Measurements from ENCODE around the gene RAD51B.

The RAD51B gene

DNA sequence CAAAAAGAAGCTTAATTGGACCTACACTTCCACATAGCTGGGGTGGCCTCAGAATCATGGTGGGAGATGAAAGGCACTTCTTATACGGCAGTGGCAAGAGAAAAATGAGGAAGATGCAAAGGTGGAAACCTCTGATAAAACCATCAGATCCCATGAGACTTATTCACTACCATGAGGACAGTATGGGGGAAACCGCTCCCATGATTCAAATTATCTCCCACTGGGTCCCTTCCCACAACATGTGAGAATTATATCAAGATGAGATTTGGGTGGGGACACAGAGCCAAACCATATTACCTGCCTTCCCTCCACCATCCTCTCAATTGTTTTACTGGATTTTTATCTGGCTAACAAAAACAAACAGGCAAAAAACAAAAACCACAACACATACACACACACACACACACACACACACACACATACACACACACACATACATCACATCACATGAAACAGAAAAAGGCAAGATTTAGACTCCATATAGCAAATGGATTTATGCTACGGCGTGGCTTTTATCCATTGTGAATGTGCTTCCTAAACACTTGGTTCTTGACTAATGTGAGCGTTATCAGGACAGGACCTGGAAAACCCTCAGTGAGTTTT is 906.6 kb downstream of the RAD51B start:
- no peak for DNase-seq

DNA sequence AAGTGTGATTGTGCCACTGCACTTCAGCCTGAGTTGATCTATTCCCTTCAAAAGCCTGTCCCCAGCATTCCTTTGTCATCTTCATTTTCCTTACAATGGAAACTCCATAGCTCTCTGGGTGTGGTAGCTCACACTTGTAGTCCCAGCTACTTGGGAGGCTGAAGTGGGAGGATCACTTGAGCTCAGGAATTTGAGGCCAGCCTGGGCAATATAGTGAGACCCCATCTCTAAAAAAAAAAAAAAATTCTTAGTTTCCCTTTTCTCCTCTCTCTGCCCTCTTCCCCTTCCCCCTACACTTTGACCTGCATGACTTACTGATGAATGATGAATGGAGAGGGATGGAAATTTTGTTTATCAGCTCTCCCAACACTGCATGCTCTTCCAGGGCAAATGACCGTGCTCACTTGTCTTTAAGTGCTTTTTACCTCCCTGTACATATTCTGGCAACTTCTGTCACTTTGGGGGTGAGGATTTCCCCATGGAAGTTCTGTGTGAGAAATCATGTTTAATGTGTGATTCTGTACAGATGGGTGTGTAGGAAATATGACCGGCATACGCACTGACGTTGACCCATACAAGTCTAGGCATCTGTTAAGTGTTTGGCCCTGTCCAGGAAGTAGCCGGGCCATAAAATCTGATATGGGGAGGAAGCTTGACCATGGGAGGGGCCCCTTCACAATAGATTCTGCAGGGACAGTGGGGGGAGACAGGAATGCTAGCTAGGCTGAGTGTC is 907.9 kb downstream of the RAD51B start:
- no peak for DNase-seq

DNA sequence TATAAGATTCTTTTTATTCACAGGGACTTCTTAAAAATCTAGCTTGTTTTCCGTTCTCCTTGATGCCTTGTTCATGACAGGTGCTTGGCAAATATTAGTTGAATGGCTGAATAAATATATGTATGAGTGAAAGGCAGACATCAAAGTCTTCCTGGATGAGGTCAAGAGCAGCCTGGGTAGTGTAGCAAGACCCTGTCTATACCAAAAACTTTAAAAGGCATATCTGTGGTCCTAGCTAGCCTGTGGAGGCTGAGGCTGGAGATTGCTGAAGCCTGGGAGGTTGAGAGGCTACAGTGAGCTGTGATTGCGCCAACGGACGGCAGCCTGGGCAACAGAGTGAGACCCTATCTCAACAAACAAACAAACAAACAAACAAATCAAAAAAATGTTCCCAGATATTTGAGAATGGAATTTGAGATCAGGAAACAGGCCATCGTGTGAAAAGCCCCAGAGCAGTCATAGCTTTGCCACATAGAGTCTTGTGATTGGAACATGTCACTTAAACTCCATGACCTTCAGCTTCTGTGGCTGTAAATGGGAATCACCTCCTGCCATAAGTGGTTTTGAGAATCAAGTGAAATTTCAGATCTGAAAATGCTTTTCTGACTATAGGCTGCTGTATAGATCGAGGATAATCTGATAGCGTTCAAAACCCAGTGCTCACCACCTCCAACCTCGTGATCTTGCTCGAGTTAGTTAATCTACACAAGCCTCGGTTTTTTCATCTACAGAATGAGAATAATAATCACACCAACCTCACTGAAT is 908.9 kb downstream of the RAD51B start:
- DNase-seq = no peak

DNA sequence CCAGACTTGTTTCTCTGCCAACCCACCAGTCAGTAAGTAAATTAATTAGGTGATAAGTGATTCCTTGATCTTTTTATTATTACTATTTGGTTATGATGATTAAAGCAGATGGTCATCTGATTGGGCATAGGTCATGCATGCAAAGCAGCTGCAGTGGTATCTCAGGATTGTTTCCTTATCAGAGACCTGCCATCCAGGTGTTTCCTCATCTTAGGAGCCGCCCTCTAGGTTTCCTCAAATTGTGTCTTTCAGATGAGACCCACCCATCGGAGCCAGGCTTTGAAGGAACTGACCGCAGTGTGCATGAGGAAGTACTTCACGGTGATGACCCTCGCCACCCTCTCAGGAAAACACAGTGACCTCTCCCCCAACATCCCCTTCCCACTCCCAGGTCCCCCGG is 910.0 kb downstream of the RAD51B start:
- DNase-seq = no peak

DNA sequence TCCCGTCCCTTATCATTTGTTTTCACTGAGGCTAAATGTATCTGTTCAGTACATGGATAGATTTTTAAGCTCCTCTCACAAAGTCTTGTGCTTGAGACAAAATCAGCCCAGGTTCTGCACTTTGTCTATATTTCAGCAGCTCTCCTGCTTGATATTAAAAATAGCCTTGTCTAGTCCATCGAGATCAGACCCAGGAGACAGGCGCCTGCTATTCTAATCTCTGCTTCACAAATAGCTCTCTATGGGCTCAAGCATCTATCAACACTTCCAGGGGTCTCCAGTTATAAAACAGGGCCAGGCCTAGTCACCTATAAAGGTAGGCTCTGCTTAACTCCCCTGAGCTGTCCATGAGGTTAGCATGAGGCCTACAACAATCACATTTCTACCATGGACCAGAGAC is 910.8 kb downstream of the RAD51B start:
- no peak for DNase-seq

DNA sequence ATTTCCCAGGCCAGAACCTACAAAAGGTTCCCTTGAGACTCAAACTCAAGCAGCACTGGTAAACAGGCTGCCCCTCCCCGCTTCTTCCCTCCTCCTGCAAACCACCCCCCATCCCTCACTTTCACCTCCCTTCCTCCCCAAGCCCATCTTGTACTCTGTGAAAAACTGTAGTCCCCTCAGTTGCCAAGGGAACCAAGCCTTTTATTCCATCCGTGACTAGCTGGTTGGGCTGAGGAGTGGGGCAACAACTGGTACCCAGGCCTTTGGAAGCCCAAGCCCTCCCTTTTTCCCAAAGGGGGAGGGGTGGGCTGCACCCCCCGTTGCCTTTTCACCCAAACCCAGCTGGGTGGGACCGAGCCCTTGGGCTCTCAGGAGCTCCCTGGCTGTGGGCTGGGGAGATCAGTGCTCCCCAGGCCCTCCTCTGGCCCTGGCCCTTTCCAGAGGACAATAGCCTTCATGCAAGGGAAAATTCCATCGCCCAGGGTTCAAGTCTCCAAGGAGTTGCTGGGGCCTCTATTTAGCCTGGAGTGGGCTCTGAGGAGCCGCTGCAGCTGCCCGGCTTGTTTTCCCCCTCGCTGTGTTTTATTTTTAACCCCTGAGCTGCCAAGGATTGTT is 911.3 kb downstream of the RAD51B start:
- DNase-seq = peak; percentile 73

DNA sequence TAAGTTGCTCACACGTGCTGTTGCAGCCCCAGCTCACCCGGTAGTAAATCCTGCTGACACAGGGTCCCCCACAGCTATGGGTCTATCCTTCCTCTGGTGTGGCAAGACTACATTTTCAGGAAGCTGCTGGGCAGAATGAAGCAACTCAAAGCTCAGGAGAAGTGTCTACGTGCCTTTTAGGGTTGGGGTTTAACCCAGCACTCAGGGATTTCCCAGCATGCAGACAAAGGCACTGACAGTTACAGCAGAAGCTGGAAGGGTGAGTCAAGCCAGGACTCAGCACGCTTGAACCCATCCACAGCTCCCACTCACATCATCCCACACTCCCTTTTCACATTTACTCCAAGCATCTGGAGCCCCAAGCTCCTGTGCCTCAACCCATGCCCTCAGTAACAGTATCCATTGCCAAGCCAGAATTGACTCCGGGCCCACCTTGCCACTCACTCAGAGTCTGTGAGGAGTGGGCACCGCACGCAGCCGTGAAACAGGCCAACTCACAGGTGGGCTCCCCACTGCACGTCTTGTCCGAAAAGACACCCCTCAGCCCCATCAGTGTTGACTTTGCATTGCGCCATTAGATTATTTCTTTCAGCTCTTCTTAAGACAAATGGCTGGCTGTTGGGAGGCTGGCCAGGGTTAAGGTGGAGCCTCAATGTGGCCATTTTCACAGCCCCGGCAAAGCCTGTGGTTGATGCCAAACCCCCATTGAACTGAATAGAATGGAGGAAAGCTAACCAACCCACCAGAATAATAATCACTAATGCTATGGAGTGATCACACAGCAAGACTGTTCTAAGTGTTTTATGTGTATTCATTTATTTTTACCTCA is 913.7 kb downstream of the RAD51B start:
- peak; percentile 40 for DNase-seq

DNA sequence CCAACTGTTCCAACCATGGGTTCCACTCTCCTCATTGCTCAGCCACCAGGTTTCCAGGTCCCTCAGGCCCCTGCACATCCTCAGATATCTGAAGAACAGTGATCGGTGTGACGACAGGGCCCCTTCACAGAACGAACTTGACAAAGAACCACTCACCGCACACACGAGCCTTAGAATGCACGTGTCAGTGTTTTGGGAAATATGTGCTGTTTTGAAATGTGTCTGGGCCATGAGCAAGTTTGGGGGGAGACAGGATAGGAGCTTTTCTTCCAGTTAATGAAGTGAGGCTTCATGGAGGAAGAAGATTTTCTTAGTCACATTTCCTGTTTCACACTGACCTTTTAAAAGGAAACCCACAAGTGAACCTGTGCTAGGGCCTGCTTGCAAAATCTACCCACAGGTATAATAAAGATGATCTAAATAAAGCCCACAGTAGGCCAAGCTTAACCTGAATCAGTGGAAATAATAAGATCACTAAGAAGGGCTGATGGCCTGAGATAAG is 914.7 kb downstream of the RAD51B start:
- no peak for DNase-seq

DNA sequence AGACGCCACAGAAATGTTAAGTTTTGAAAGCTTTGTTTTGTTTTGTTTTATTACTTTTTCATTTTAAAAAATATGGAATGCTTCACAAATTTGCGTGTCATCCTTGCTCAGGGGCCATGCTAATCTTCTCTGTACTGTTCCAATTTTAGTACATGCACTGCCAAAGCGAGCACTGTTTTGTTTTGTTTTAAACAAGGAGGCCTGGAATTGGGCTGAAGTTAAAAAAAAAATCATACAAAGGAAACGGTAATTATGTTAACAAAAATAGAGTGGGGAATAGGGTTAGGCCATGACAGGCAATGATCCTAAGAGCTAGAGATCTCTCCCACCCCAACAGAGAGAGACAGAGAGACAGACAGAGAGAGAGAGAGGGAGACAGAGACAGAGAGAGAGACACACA is 916.3 kb downstream of the RAD51B start:
- no peak for DNase-seq

DNA sequence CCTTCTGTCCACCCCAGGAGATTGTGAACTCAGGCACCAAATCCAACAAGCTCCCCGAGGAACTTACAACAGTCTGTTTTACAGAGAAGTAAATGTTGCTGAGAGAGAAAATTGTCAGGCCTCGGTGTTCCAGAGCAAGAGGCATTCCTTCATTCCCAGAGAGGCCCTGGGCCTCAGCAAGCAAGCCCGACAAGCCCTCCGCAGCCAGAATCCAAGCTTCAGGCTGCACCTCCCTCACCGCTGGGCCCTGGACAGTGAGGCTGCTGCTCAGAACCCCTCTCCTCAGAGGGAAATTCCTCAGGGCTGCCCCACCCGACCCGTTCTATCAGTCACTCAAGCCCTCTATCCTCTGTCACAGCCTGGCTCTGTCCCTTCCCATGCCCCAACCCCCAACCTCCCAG is 916.9 kb downstream of the RAD51B start:
- no peak for DNase-seq

DNA sequence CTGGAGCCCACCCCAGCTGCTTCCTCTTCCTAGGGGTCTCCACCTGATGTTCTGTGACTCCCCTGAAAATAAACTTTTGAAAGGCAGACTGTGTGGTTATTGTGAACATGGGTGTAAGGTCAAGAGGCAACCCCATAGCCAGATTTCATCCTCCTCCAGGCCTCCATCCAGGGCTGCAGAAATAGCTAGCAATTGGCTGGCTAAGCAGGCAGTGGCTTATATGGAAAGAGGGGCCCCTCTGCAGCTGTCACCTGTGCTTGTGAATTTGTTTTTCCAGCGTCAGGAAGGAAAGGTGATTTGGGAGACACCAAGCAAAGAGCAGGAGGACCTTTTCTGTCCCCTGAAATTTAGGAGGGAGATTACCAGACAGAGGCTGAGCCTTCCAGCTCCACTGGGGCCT is 917.5 kb downstream of the RAD51B start:
- DNase-seq = no peak

DNA sequence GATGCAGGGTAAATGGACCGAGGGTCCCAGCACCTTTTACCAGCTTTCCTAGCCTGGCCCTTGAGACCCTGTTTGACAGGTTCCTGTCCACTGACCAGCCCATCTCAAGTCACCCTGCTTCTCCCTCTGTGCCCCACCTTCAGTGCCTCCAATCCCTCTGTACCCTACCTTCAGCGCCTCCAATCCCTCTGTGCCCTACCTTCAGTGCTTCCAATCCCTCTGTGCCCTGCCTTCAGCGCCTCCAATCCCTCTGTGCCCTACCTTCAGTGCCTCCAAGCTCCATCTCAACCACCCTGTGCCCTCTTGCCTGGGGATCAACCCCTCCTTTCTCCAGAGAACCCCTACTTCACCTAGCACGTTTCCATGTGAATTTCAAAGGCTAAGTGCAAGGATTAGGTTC is 919.0 kb downstream of the RAD51B start:
- DNase-seq = no peak

DNA sequence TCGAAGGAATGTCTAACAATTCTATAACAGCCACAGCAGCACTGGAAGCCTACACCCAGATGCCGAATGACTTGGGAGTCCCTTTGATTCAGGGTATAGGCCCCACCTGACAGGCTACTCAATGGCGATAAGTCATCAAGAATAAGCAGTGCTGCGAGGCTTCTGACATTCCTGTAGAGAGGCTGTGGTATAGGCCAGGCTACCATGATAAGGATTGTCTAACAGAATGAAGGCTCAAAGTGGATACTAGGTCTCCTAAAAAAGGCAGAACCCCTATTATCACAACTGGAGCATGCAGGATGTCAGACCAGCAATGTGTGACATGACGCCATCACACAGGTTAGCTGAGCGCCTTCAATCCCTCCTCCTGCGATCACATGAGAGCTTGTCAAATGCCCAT is 920.1 kb downstream of the RAD51B start:
- DNase-seq = no peak

DNA sequence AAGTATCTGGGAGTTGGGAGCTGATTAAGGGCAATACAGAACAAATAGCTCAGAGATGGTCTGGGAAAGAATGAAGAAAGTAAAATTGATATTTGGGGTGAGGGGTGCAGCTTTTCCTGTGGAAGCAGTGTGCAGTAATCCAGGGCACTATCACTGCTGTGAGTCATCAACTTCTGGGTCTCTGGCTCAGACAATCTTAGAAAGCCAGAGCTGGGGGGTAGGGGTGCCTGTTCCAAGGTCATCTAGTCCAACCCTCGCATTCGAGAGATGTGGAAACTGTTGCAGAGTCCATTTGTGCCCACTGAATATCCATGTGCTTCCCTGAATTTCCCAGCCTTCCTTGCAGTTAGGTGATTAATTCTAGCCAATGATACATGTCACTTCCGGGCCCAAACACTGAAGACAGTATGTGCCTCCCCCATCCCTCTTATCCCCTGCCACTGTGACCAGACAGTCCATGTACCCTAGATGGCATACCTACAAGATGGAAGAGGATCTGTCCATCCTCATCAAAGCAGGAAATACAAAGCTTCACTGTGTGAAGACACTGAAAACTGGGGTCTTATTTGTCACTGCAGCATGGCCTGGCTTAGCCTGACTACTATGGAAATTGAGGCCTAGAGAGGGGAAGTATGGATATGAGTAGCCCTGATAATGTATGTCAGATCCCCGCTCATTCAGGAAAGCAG is 921.4 kb downstream of the RAD51B start:
- DNase-seq = no peak

DNA sequence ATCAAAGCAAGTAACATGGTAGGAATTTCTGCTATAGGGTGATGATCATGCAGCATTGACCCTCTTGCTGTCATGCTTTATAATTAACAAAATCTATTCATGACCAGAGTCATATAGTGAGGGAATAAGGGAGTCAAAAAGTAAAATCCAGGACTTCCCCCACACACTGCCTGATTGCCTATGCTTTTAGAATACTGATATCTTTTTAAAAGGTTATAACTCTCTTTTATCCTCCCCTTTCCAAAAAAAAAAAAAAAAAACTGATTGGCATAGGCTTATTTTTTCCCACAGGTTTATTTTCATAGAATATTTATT is 921.9 kb downstream of the RAD51B start:
- no peak for DNase-seq

DNA sequence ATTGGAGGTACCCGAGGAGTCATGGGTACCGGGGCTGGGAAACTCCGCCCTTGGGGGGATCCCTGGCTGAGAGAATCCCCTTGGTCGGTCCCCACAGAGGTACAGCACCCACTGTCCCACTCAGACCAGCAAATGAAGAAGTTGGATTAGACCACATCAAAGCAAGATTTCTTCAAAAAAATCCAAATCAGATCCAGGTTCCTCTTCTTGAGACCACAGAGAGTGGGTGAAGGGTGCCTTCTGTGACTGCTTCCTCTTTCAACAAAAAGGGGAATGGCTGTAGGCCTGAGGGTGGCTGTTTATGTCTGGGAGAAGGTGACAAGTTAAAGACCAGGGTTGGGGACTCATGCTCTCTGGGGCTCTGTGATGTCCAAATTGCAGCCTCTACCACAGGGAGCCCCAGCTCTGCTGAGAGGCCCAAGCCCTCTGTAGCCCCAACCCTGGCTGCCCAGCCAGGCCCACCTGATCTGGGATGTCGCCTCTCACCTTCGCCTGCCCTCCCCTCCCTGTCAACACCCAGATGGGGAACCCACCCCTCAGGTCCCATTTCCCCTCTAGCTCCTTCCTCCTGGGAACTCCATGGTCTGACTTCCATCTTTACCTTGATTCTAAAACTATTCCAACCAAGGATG is 922.4 kb downstream of the RAD51B start:
- peak; percentile 53 for DNase-seq

DNA sequence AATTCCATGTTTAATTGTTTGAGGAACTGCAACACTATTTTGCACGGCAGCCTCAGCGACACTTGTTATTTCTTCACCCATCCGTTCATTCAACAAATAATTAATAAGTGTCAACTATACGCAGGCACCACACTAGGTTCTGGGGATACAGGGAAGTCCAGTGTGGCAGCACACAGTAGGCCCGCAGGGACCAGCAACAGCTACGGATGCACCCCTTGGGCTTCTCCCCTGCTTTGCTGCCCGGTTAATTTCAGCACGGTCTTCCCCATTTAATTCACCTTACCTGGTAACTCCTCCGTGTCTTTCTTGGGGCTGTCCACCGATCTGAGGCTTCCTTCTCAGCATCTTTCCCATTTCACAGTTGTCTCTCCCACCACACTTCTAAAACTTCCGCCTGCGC is 925.0 kb downstream of the RAD51B start:
- no peak for DNase-seq

DNA sequence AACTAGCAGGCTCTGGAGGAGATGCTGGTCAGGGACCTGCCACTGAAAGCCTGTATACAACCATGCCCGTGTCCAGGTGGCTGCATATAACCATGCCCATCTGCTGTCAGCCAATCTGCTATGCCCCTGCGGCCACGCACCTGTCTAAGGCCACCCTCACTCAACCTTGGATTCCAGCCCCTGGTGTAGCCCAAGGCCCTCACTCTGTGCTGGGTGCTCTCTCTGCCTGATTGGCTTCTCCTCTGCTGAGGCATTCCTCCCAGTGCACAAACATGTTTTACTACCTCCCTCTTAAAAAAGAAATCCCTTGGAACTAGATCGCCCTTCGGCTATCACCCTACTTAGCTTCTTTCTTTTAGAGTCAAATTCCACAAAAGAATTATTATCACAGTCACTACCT is 927.8 kb downstream of the RAD51B start:
- DNase-seq = no peak

DNA sequence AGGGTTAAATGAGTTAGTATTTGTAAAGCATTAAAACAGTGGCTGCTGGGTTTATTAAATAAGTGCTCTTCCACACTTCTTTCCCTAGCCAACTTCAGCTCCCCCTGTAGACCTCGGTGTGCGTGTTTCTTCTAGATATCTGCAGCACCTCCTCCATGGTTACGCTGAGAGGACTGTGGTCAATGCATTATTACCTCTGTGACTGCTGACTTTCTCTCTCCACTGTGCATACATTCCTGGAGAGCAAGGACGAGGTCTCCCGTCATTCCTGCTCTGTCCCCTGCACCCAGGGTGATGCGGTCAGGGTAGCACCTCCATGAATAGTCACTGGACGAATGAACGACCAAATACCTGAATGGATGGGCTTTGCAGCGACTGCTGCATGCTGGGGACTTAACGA is 928.7 kb downstream of the RAD51B start:
- DNase-seq = no peak

DNA sequence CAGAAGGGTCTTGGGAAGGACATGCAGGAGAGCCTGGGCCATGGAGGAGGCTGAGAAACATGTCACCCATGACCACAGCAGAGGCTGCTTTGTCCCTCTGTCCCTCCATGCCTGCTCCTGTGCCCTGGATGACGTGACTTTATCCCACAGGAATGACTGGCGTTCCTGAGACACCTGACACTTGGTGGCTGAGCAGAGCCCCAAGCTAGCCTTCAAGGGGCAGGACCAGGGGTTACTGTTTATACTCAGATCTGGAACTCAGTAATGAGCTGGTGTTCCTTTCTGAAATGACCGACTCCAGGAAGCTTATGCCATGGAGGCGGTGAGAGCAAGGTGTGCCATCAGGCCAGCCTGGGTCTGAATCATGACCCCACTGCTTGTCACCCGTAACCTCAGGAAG is 929.1 kb downstream of the RAD51B start:
- no peak for DNase-seq

Data from midbrain (tissue), 1 donor.